H1 (cell line): ENCODE data around the gene STX16. TPM values are rescaled to one million over a fixed set of nuclear protein-coding genes. Genes with fewer than 3 reads are reported as not detected.

Source experiments
- CTCF ChIA-PET: fragments of 300-600 bp; sonication (Branson Sonifier 250); formaldehyde crosslinking; loops from one replicate; lab custom pipeline; 2021; ENCODE audit not compliant: partially characterized antibody; lab: Charles Lee
- POLR2A ChIA-PET: fragments of 300-600 bp; sonication (Branson Sonifier 250); formaldehyde crosslinking; loops from one replicate; lab custom pipeline; 2021; ENCODE audit warnings: inconsistent platforms; ENCODE audit not compliant: partially characterized antibody; lab: Charles Lee
- DNase-seq, 2 experiments: peaks; one replicate each; pipeline versions ENCODE4 v3.0.0 to v3.0.0-alpha.2; 2010 to 2022; ENCODE audit warnings: low spot score in 2 of 2, low read depth in 1 of 2, mixed read lengths in 1 of 2
- FAIRE-seq: peaks from 2 replicates; lab custom pipeline; 2011; peaks lifted over from hg19 to GRCh38; lab: Jason Lieb, UNC
- H2AFZ ChIP-seq: 2 replicates; pipeline ENCODE4 v1.8.1; 2012; ENCODE audit warnings: low read length, inconsistent platforms
- H2AK5ac ChIP-seq: 2 replicates; pipeline ENCODE4 v1.6.1; 2013; ENCODE audit warnings: low read depth, low read length
- H2BK120ac ChIP-seq: replicated peaks from 2 replicates; pipeline ENCODE3; 2013; ENCODE audit warnings: low read depth, low read length, inconsistent platforms
- H2BK12ac ChIP-seq: 2 replicates; pipeline ENCODE4 v1.6.1; 2013; ENCODE audit warnings: low read depth, low read length
- H2BK15ac ChIP-seq: 2 replicates; pipeline ENCODE4 v1.6.1; 2013; ENCODE audit warnings: low read length
- H2BK20ac ChIP-seq: 2 replicates; pipeline ENCODE4 v1.6.1; 2013; ENCODE audit warnings: low read length
- H2BK5ac ChIP-seq: 2 replicates; pipeline ENCODE4 v1.6.1; 2013; ENCODE audit warnings: low read depth, low read length
- H3K14ac ChIP-seq: 2 replicates; pipeline ENCODE4 v1.6.1; 2013; ENCODE audit warnings: inconsistent platforms; ENCODE audit not compliant: insufficient read length
- H3K18ac ChIP-seq: 2 replicates; pipeline ENCODE4 v1.6.1; 2013; ENCODE audit warnings: low read length; ENCODE audit errors: extremely low read depth
- H3K23ac ChIP-seq: 2 replicates; pipeline ENCODE4 v1.6.1; 2013; ENCODE audit warnings: inconsistent platforms; ENCODE audit not compliant: insufficient read length
- H3K23me2 ChIP-seq: 2 replicates; pipeline ENCODE4 v1.6.1; 2013; ENCODE audit warnings: low read depth, low read length
- H3K27ac ChIP-seq: 2 replicates; pipeline ENCODE4 v1.6.1; 2011; ENCODE audit warnings: low read depth, low read length, inconsistent platforms
- H3K27me3 ChIP-seq, 4 experiments: replicated peaks in 1 of 4; 1 replicate in 1 of 4; 2 replicates in 3 of 4; pipeline versions ENCODE4 v1.6.1 to v1.8.1; 2011 to 2013; ENCODE audit warnings: low read length in 3 of 4, mild to moderate bottlenecking in 3 of 4, inconsistent platforms in 2 of 4, mixed read lengths in 2 of 4, moderate library complexity in 1 of 4; ENCODE audit not compliant: control insufficient read depth in 3 of 4, insufficient read depth in 3 of 4; ENCODE audit errors: extremely low read depth in 1 of 4
- H3K36me3 ChIP-seq, 4 experiments: 2 replicates each; pipeline versions ENCODE4 v1.6.1 to v1.8.1; 2011 to 2013; ENCODE audit warnings: mild to moderate bottlenecking in 4 of 4, low read length in 3 of 4, moderate library complexity in 2 of 4, control low read depth in 1 of 4, inconsistent platforms in 1 of 4; ENCODE audit not compliant: insufficient read depth in 4 of 4, control insufficient read depth in 2 of 4
- H3K4ac ChIP-seq: replicated peaks from 2 replicates; pipeline ENCODE3; 2013; ENCODE audit warnings: low read length, low read depth, mixed read lengths, inconsistent platforms; ENCODE audit not compliant: insufficient read length
- H3K4me1 ChIP-seq, 4 experiments: replicated peaks in 1 of 4; 1 replicate in 1 of 4; 2 replicates in 3 of 4; pipeline versions ENCODE4 v1.6.1 to v1.8.1; 2011 to 2013; ENCODE audit warnings: low read length in 3 of 4, inconsistent platforms in 2 of 4, mixed read lengths in 1 of 4; ENCODE audit not compliant: insufficient read depth in 4 of 4, control insufficient read depth in 3 of 4
- H3K4me2 ChIP-seq, 2 experiments: 2 replicates each; pipeline versions ENCODE4 v1.6.1 to v1.8.1; 2011 to 2013; ENCODE audit warnings: low read depth in 2 of 2, low read length in 2 of 2, control low read depth in 1 of 2, inconsistent platforms in 1 of 2, mild to moderate bottlenecking in 1 of 2; ENCODE audit not compliant: insufficient read depth in 1 of 2
- H3K4me3 ChIP-seq, 4 experiments: fragments of 200-600, 300-600 bp in 1 of 4; sonication (generic), shearing (Covaris generic), sonication (Bioruptor Twin) in 1 of 4; 2 replicates each; pipeline versions ENCODE4 v1.5.1 to v1.8.1; 2011 to 2016; ENCODE audit warnings: low read length in 4 of 4, low read depth in 3 of 4, control low read depth in 2 of 4, inconsistent platforms in 2 of 4, mild to moderate bottlenecking in 2 of 4, mixed read lengths in 1 of 4, moderate library complexity in 1 of 4; ENCODE audit not compliant: insufficient read depth in 2 of 4; ENCODE audit errors: extremely low read depth in 1 of 4
- H3K56ac ChIP-seq: replicated peaks from 2 replicates; pipeline ENCODE3; 2013; ENCODE audit warnings: low read depth, mild to moderate bottlenecking, mixed read lengths, low read length, inconsistent platforms; ENCODE audit not compliant: insufficient read length
- H3K79me1 ChIP-seq: 2 replicates; pipeline ENCODE4 v1.6.1; 2013; ENCODE audit warnings: low read depth, low read length, control low read depth
- H3K79me2 ChIP-seq, 2 experiments: 2 replicates each; pipeline versions ENCODE4 v1.6.1 to v1.8.1; 2012 to 2013; ENCODE audit warnings: low read length in 2 of 2, mild to moderate bottlenecking in 2 of 2, inconsistent platforms in 1 of 2; ENCODE audit not compliant: insufficient read depth in 2 of 2, control insufficient read depth in 1 of 2
- H3K9ac ChIP-seq, 4 experiments: replicated peaks in 1 of 4; 1 replicate in 1 of 4; 2 replicates in 3 of 4; pipeline versions ENCODE4 v1.6.1 to v1.8.1; 2011 to 2013; ENCODE audit warnings: low read depth in 3 of 4, low read length in 3 of 4, control low read depth in 2 of 4, mild to moderate bottlenecking in 2 of 4, moderate library complexity in 2 of 4, inconsistent platforms in 1 of 4; ENCODE audit errors: extremely low read depth in 1 of 4
- H3K9me3 ChIP-seq, 2 experiments: 2 replicates each; pipeline versions ENCODE4 v1.6.1 to v1.8.1; 2012 to 2013; ENCODE audit warnings: mild to moderate bottlenecking in 2 of 2, moderate library complexity in 2 of 2, control low read depth in 1 of 2, inconsistent platforms in 1 of 2, low read depth in 1 of 2, low read length in 1 of 2, mixed read lengths in 1 of 2; ENCODE audit not compliant: insufficient read depth in 2 of 2
- H4K20me1 ChIP-seq, 2 experiments: replicated peaks in 1 of 2; 2 replicates each; pipeline versions ENCODE3 to v1.8.1; 2011 to 2013; ENCODE audit warnings: inconsistent platforms in 2 of 2, low read length in 2 of 2, mild to moderate bottlenecking in 1 of 2; ENCODE audit not compliant: insufficient read depth in 2 of 2, control insufficient read depth in 1 of 2
- H4K5ac ChIP-seq: 2 replicates; pipeline ENCODE4 v1.6.1; 2013; ENCODE audit warnings: low read length, low read depth, mixed read lengths, inconsistent platforms; ENCODE audit not compliant: insufficient read length
- H4K8ac ChIP-seq: 2 replicates; pipeline ENCODE4 v1.8.0; 2013; ENCODE audit warnings: mild to moderate bottlenecking, moderate library complexity, low read length, inconsistent platforms; ENCODE audit not compliant: insufficient read depth; ENCODE audit errors: extremely low read depth
- H4K91ac ChIP-seq: replicated peaks from 2 replicates; pipeline ENCODE3; 2013; ENCODE audit warnings: low read length, mixed read lengths, inconsistent platforms; ENCODE audit not compliant: insufficient read length
- BACH1 ChIP-seq: IDR thresholded peaks from 2 replicates; pipeline ENCODE4 v1.6.1; 2012; ENCODE audit warnings: low read length, improper control_type of control experiment
- BCL11A ChIP-seq, 2 experiments: IDR thresholded peaks; one replicate each; pipeline ENCODE4 v1.6.1; 2011; ENCODE audit warnings: low read depth in 2 of 2, low read length in 2 of 2, mild to moderate bottlenecking in 2 of 2
- HDAC2 ChIP-seq, 2 experiments: fragments of 300-600 bp in 1 of 2; sonication (generic) in 1 of 2; IDR thresholded peaks; 2 replicates each; pipeline ENCODE4 v1.6.1; 2011 to 2012; ENCODE audit warnings: low read depth in 2 of 2, low read length in 2 of 2, mild to moderate bottlenecking in 2 of 2, moderate library complexity in 2 of 2, borderline replicate concordance in 1 of 2, inconsistent platforms in 1 of 2
- ZNF274 ChIP-seq: IDR thresholded peaks from 2 replicates; pipeline ENCODE4 v1.7.0; 2012; ENCODE audit warnings: low read length, borderline replicate concordance; ENCODE audit errors: extremely low read depth
- WGBS, 2 experiments: shearing (Covaris generic) in 1 of 2; methylation state at CpG; one replicate each; pipeline versions ENCODE4 v1.1.6 to v1.1.7; 2013 to 2015; ENCODE audit warnings: low lambda C conversion rate in 2 of 2, mixed read lengths in 2 of 2, inconsistent platforms in 1 of 2, low coverage in 1 of 2, missing lambda C conversion rate in 1 of 2; ENCODE audit not compliant: insufficient replicate concordance in 2 of 2, insufficient coverage in 1 of 2, insufficient read length in 1 of 2; ENCODE audit errors: extremely low coverage in 1 of 2, missing lambda C conversion rate in 1 of 2; 5-methylcytosine and 5-hydroxymethylcytosine counted together
- polyA plus RNA-seq, 7 experiments: library from polyadenylated mRNA; depleted of rRNA in 3 of 7; stranded (reverse) in 5 of 7; unstranded in 2 of 7; fragments of >200 nt in 5 of 7; fragments of 200-250 nt in 2 of 7; gene quantifications; 1 replicate in 5 of 7; 2 replicates in 1 of 7; 4 replicates in 1 of 7; pipeline versions ENCODE4 v1.2.1 to v1.2.3, GENCODE V29; 2011 to 2013; ENCODE audit warnings: missing spikeins in 2 of 7, mixed read lengths in 2 of 7
- total RNA-seq: library from RNA; stranded (reverse); fragmentation: NEBNext Ultra II Directional; extraction: Animal tissue kit (Norgen Biotek cat#: 25700); gene quantifications from 2 replicates; pipeline ENCODE4 v1.2.1, GENCODE V29; 2021

Gene STX16
- total and polyA plus RNA-seq, 2 of the 8 experiments (the other 6 are each of a cell fraction or from before 2014, with no cell fraction given), result 45.2 to 61.6 TPM

DNA sequence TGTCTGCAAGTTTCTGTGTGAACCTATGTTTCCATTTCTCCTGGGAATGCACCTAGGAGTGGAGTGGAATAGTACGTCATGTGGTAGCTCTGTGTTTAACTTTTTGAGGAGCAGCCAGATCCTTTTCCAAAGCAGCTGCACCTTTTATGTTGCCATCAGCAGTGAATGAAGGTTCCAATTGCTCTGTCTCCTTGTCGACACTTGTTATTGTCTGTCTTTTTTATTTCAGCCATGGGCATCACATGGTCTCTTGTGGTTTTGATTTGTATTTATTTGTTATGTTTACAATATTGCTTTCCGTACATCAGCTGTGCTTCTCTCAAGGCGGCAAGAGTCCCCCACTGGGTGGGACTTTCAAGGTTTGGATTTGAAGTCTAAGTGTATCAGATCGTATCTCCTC lies 33.9 kb upstream of the STX16 start:
- no peak overlapping the region for H3K27ac ChIP-seq
- H4K20me1 ChIP-seq, result no peaks in the 10 kb centered on the region
- H4K91ac ChIP-seq, result no peak overlapping the region
- H2BK120ac ChIP-seq, result no peak overlapping the region
- peaks cover under 1 to 3% of the 10 kb centered on the region in 2 experiments; a peak in 2 of 4 replicates for H3K9me3 ChIP-seq
- H3K23me2 ChIP-seq, result no peaks in the 10 kb centered on the region
- no peak overlapping the region for H3K4me3 ChIP-seq
- no peak overlapping the region for H3K23ac ChIP-seq
- no peak overlapping the region for H2AFZ ChIP-seq
- H3K56ac ChIP-seq, result no peak overlapping the region
- peak overlapping the region; percentile 88; the same call in 1 of the 2 replicates for H2BK15ac ChIP-seq
- no peak for TF ChIP-seq BCL11A (IDR thresholded peaks at IDR 0.05; ENCODE audit: low read depth in 2 of 2, low read length in 2 of 2)
- TF ChIP-seq HDAC2 (IDR thresholded peaks at IDR 0.05; ENCODE audit: borderline replicate concordance in 1 of 2, low read depth in 2 of 2, low read length in 2 of 2), result no peak
- no peak for TF ChIP-seq ZNF274
- TF ChIP-seq BACH1, result no peak
- no peak overlapping the region for H2BK5ac ChIP-seq
- CTCF ChIA-PET, result interaction anchor here (1.0 to 3.3 kb wide), 6 partner anchors 9 to 136 kb away, joined by 3 to 13 read pairs (median 6); partner anchors contain the start of gene STX16
- 89% methylated on average over 5 of the region's 5 CpGs; no CpG with 5 or more reads in 1 of the 2 experiments for WGBS, 2 experiments
- no peak overlapping the region for H3K4ac ChIP-seq
- H3K79me2 ChIP-seq, result no peaks in the 10 kb centered on the region
- DNase-seq, result no peak
- no peak overlapping the region for H4K5ac ChIP-seq
- peaks cover 0 to 13% (median 7%) of the 10 kb centered on the region in 4 experiments; a peak in 4 of 7 replicates for H3K27me3 ChIP-seq
- FAIRE-seq, result no peak
- no peak overlapping the region for H2AK5ac ChIP-seq
- H2BK12ac ChIP-seq, result peak overlapping the region; percentile 90; the same call in 1 of the 2 replicates
- no peaks in the 10 kb centered on the region; a peak in 1 of 8 replicates for H3K36me3 ChIP-seq
- no peak overlapping the region for H3K9ac ChIP-seq
- H4K8ac ChIP-seq, result no peak overlapping the region
- H2BK20ac ChIP-seq, result peak overlapping the region; percentile 93; the same call in 1 of the 2 replicates
- H3K4me2 ChIP-seq, result no peak overlapping the region
- H3K79me1 ChIP-seq, result no peaks in the 10 kb centered on the region
- POLR2A ChIA-PET, result interaction anchor here (1.1 to 1.5 kb wide), 2 partner anchors 20 to 77 kb away, joined by 3 read pairs; no protein-coding TSS in a partner anchor
- peaks cover 0 to 9% (median 5%) of the 10 kb centered on the region in 4 experiments; a peak in 5 of 7 replicates for H3K4me1 ChIP-seq
- no peak overlapping the region for H3K18ac ChIP-seq
- H3K14ac ChIP-seq, result no peak overlapping the region
